ENCODE results near the gene HEATR3.
A peak's percentile ranks its signal among the peaks of the same experiment; 100 is the strongest.

HEATR3 gene

DNA sequence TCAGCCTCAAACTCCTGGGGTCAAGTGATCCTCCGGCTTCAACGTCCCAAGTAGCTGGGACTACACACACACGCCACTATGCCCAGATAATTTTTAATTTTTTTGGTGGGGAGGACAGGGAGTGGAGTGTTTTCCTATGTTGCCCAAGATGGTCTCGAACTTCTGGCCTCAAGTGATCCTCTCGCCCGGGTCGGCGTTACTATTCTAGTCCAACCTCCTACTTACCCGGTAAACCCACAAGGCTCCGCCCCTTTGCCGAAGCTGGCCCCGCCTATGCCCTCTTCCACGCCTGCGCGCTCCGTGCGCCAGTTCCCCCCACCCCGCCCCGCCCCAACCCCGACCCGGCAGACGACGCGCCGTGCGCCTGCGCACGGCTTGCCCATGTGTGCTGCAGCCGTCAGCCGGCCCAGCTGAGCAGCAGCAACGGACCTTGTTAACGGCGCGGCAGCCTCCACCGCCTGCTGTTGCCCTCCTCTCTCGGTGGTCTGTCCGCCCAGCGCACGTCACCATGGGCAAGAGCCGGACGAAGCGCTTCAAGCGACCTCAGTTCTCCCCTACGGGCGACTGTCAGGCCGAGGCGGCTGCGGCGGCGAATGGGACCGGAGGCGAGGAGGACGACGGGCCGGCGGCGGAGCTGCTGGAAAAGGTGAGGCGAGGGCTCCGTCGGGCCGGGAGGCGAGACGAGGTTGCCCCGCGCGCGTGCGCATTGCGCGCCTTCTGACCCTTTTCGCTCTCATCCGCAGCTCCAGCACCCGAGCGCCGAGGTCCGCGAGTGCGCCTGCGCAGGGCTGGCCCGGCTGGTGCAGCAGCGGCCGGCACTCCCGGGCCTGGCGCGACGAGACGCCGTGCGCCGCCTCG, at the start of gene HEATR3:
Gene HEATR3, plus strand, starts transcription at position 347 of the 858 bp plus-strand sequence. Its CDS starts 162 bp downstream, at position 509.
- TF ChIP-seq, protein P1, sequence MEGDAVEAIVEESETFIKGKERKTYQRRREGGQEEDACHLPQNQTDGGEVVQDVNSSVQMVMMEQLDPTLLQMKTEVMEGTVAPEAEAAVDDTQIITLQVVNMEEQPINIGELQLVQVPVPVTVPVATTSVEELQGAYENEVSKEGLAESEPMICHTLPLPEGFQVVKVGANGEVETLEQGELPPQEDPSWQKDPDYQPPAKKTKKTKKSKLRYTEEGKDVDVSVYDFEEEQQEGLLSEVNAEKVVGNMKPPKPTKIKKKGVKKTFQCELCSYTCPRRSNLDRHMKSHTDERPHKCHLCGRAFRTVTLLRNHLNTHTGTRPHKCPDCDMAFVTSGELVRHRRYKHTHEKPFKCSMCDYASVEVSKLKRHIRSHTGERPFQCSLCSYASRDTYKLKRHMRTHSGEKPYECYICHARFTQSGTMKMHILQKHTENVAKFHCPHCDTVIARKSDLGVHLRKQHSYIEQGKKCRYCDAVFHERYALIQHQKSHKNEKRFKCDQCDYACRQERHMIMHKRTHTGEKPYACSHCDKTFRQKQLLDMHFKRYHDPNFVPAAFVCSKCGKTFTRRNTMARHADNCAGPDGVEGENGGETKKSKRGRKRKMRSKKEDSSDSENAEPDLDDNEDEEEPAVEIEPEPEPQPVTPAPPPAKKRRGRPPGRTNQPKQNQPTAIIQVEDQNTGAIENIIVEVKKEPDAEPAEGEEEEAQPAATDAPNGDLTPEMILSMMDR (IDR thresholded peaks at IDR 0.05; ENCODE audit: low read depth, low read length): no peak
- H3K4me3 ChIP-seq (ENCODE audit: low read depth, low read length): peak within 1 kb of the TSS; percentile 78

- H3K4me3 ChIP-seq (ENCODE audit: low read depth, low read length): no peak overlapping the region
- TF ChIP-seq, protein P1 (IDR thresholded peaks at IDR 0.05; ENCODE audit: low read depth, low read length): no peak
Measured at GRCh38 chr16:50017553-50017952, 48.2 kb upstream of the HEATR3 start.

DNA sequence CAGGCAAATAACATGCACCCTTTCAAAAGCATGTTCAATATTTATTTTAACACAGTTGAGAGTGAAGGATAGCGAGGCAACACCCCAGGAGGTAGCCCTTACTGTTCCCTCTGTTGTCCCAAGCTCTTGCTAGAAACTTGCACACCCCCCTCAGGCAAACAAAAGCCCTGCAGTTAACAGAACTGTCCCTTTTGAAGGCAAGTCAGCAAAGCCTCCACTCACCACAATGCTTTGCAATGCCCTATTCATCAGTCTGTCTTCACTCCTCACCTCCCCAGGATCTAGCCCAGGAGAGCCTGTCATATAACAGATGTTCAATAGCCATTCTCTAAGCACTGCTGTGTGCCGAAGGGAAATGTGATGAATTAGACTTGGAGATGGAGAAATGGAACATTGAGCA, 44.2 kb upstream of the HEATR3 start:
- TF ChIP-seq, protein P1 (IDR thresholded peaks at IDR 0.05; ENCODE audit: low read depth, low read length): no peak
- H3K4me3 ChIP-seq (ENCODE audit: low read depth, low read length): no peak overlapping the region

DNA sequence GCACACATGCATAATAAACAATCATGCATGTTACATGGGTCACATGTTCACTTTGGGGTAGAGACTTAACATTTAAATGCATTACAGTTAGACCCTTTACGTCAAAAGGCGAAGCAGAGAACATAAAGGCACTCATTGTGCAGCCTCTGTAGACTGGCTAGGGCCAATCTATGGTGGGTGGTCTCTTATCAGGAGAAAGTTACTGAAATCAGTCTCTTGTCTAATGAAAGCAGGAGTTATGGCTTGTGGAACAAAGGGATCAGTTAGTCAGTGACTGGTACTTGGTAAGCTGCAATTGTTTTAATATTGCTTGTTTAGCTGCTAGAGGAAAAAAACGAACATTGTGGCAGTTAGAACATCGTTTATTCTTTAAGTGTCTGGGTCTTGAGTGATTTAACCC, 42.1 kb upstream of the HEATR3 start:
- TF ChIP-seq, protein P1 (IDR thresholded peaks at IDR 0.05; ENCODE audit: low read depth, low read length): no peak
- no peak overlapping the region for H3K4me3 ChIP-seq (ENCODE audit: low read depth, low read length)

DNA sequence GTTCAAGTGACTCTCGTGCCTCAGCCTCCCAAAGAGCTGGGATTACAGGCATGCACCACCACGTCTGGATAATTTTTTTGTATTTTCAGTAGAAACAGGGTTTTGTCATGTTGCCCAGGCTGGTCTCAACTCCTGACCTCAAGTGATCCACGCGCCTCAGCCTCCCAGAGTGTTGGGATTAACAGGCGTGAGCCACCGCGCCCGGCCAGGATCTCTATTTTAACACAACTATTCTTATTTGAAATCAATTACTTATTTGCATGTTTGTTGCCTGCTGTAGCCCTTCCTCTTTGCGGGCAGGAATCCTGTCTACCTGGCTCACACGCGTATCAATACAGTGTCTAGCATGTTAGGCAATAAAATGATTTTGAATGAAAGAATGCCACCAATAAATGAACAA, 41.6 kb upstream of the HEATR3 start:
- no peak overlapping the region; the same call in 1 of the 2 replicates for H3K4me3 ChIP-seq (ENCODE audit: low read depth, low read length)
- TF ChIP-seq, protein P1 (IDR thresholded peaks at IDR 0.05; ENCODE audit: low read depth, low read length): no peak

- peak within 1 kb of the TSS; percentile 80 for H3K4me3 ChIP-seq (ENCODE audit: low read depth, low read length)
- TF ChIP-seq, protein P1 (IDR thresholded peaks at IDR 0.05; ENCODE audit: low read depth, low read length): peak; percentile 100
Measured at GRCh38 chr16:50024684-50025536, 40.9 kb upstream of the HEATR3 start, which contains the start of gene CNEP1R1. CNEP1R1 (plus strand) TSS chr16:50025225; CDS start chr16:50025316, 91 bp downstream.
